ENCODE results near the gene ARHGAP33. TPM values are rescaled to one million over a fixed set of nuclear protein-coding genes. Genes with fewer than 3 reads are reported as not detected.
"Not testable (repeated sequence)": the region's sequence is repeated elsewhere in the genome, so short reads cannot be mapped to it uniquely, and the experiment has no call there.

The ARHGAP33 gene
- polyA plus RNA-seq, 1 experiment: 1.2 TPM

GRCh38 chr19:35791814-35792279 is 16.5 kb downstream of the ARHGAP33 start:
- POLR2A ChIA-PET: no interaction called here
- CTCF ChIA-PET: no interaction called here
- Histone ChIP-seq H3K4me3 (ENCODE audit: low read depth, low read length) (no peak overlapping the region), H3K9me3 (ENCODE audit: control insufficient read depth, insufficient read depth, low read length) (no peaks in the 10 kb centered on the region), H3K27me3 (ENCODE audit: control insufficient read depth, insufficient read depth, low read length) (peaks cover 9% of the 10 kb centered on the region), H3K27ac (ENCODE audit: low read depth, low read length) (no peak overlapping the region)
- TF ChIP-seq CTCF (IDR thresholded peaks at IDR 0.05; ENCODE audit: low read depth, low read length): no peak
- no peak for DNase-seq (ENCODE audit: low read depth, low spot score)

- no peak overlapping the region for H3K27ac ChIP-seq (ENCODE audit: low read depth, low read length)
- H3K27me3 ChIP-seq (ENCODE audit: control insufficient read depth, insufficient read depth, low read length): peaks cover 13% of the 10 kb centered on the region
- TF ChIP-seq CTCF (IDR thresholded peaks at IDR 0.05; ENCODE audit: low read depth, low read length): no peak
- no peaks in the 10 kb centered on the region for H3K9me3 ChIP-seq (ENCODE audit: control insufficient read depth, insufficient read depth, low read length)
- DNase-seq (ENCODE audit: low read depth, low spot score): no peak
- POLR2A ChIA-PET: no interaction called here
- CTCF ChIA-PET: no interaction called here
- no peak overlapping the region for H3K4me3 ChIP-seq (ENCODE audit: low read depth, low read length)
Measured at GRCh38 chr19:35792312-35792711, 16.9 kb downstream of the ARHGAP33 start.

- ChIA-PET POLR2A (no interaction called here), CTCF (no interaction called here)
- DNase-seq (ENCODE audit: low read depth, low spot score): no peak
Measured at GRCh38 chr19:35792888-35793287, 17.5 kb downstream of the ARHGAP33 start.

GRCh38 chr19:35793381-35794165 is 18.2 kb downstream of the ARHGAP33 start:
- Histone ChIP-seq H3K27ac (ENCODE audit: low read depth, low read length) (no peak overlapping the region), H3K27me3 (ENCODE audit: control insufficient read depth, insufficient read depth, low read length) (peaks cover 14% of the 10 kb centered on the region), H3K4me3 (ENCODE audit: low read depth, low read length) (no peak overlapping the region), H3K9me3 (ENCODE audit: control insufficient read depth, insufficient read depth, low read length) (no peaks in the 10 kb centered on the region; the same call in 1 of the 2 replicates)
- POLR2A ChIA-PET: no interaction called here
- CTCF ChIA-PET: no interaction called here
- DNase-seq (ENCODE audit: low read depth, low spot score): no peak
- TF ChIP-seq CTCF (IDR thresholded peaks at IDR 0.05; ENCODE audit: low read depth, low read length): no peak

More at GRCh38 chr19:35792888-35793287, 17.5 kb downstream of the ARHGAP33 start:
- H3K9me3 ChIP-seq (ENCODE audit: control insufficient read depth, insufficient read depth, low read length): no peaks in the 10 kb centered on the region; the same call in 1 of the 2 replicates
- H3K4me3 ChIP-seq (ENCODE audit: low read depth, low read length): no peak overlapping the region
- H3K27ac ChIP-seq (ENCODE audit: low read depth, low read length): no peak overlapping the region
- peaks cover 14% of the 10 kb centered on the region for H3K27me3 ChIP-seq (ENCODE audit: control insufficient read depth, insufficient read depth, low read length)
- TF ChIP-seq CTCF (IDR thresholded peaks at IDR 0.05; ENCODE audit: low read depth, low read length): no peak

- H3K9me3 ChIP-seq (ENCODE audit: control insufficient read depth, insufficient read depth, low read length); H3K27ac ChIP-seq (ENCODE audit: low read depth, low read length); CTCF ChIA-PET; H3K4me3 ChIP-seq (ENCODE audit: low read depth, low read length); POLR2A ChIA-PET; DNase-seq (ENCODE audit: low read depth, low spot score): not testable (repeated sequence)
- peaks cover 14% of the 10 kb centered on the region for H3K27me3 ChIP-seq (ENCODE audit: control insufficient read depth, insufficient read depth, low read length)
Measured at GRCh38 chr19:35795564-35795963, 20.2 kb downstream of the ARHGAP33 start.
